Ishikawa (cell line): ENCODE results near the gene ASTN2.
A peak's percentile ranks its signal among the peaks of the same experiment; 100 is the strongest.

Experiments used
- CEBPB ChIP-seq: IDR thresholded peaks from 2 replicates; pipeline ENCODE4 v1.6.1; 2012
- CREB1 ChIP-seq: IDR thresholded peaks from 2 replicates; pipeline ENCODE4 v1.6.1; 2012; ENCODE audit warnings: low read depth
- EGR1 ChIP-seq: IDR thresholded peaks from 2 replicates; pipeline ENCODE4 v1.6.1; 2012
- EP300 ChIP-seq: IDR thresholded peaks from 2 replicates; pipeline ENCODE4 v1.6.1; 2012; ENCODE audit warnings: borderline replicate concordance
- FOXM1 ChIP-seq: IDR thresholded peaks from 2 replicates; pipeline ENCODE4 v1.6.1; 2012; ENCODE audit warnings: low read depth, borderline replicate concordance
- NFIC ChIP-seq: IDR thresholded peaks from 2 replicates; pipeline ENCODE4 v1.6.1; 2012
- RAD21 ChIP-seq: IDR thresholded peaks from 2 replicates; pipeline ENCODE4 v1.6.1; 2012; ENCODE audit warnings: low read depth
- TAF1 ChIP-seq: IDR thresholded peaks from 2 replicates; pipeline ENCODE4 v1.6.1; 2012; ENCODE audit warnings: low read depth, mild to moderate bottlenecking
- TCF12 ChIP-seq: IDR thresholded peaks from 2 replicates; pipeline ENCODE4 v1.6.1; 2012; ENCODE audit warnings: low read depth
- TEAD4 ChIP-seq: IDR thresholded peaks from 2 replicates; pipeline ENCODE4 v1.6.1; 2012
- YY1 ChIP-seq: IDR thresholded peaks from 2 replicates; pipeline ENCODE4 v1.6.1; 2012; ENCODE audit warnings: low read depth
- ZBTB7A ChIP-seq: IDR thresholded peaks from 2 replicates; pipeline ENCODE4 v1.6.1; 2012; ENCODE audit warnings: low read depth
- TF ChIP-seq, protein P1 (sequence below): IDR thresholded peaks from 2 replicates; pipeline ENCODE4 v1.6.1; 2012
- TF ChIP-seq, protein P2 (sequence below): IDR thresholded peaks from 2 replicates; pipeline ENCODE4 v1.6.1; 2012
- TF ChIP-seq, protein P3 (sequence below): IDR thresholded peaks from 2 replicates; pipeline ENCODE4 v1.6.1; 2012; ENCODE audit warnings: low read depth, mild to moderate bottlenecking

The ASTN2 gene

DNA sequence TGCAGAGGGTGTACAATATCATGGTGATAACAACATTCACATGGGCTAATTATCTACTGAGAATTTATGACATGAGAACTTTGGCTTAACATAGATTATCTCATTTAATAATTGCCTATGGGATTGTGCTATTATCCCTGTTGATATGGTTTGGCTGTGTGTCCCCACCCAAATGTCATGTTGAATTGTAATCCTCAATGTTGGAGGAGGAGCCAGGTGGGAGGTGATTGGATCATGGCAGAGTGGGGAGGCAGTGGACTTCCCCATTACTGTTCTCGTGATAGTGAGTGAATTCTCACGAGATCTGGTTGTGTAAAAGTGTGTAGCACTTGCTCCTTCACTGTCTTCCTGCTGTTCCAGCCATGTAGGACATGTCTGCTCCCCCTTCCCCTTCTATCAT lies 541.4 kb downstream of the ASTN2 start:
- TF ChIP-seq CREB1, result no peak
- no peak for TF ChIP-seq TAF1
- TF ChIP-seq, protein P1, sequence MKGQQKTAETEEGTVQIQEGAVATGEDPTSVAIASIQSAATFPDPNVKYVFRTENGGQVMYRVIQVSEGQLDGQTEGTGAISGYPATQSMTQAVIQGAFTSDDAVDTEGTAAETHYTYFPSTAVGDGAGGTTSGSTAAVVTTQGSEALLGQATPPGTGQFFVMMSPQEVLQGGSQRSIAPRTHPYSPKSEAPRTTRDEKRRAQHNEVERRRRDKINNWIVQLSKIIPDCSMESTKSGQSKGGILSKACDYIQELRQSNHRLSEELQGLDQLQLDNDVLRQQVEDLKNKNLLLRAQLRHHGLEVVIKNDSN, result no peak
- no peak for TF ChIP-seq RAD21
- TF ChIP-seq TEAD4, result no peak
- TF ChIP-seq EP300, result no peak

DNA sequence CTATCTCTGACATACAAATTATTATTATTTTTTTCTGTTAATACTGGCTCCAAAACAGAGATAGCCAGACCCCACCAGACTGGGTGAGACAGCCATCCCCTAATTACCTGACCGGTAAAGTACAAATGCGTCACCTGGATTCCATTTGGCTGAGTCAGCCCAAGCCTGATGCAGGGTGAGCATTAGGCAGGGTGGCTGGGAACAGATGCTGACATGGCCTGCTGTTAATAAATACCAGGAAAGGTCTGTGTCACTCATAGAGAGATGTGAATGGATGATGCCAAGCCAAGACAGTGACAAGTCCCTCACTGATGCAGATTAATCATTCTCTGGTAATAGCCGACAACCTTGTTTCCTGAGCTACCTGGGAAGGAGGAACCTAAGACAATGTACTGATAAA lies 544.3 kb downstream of the ASTN2 start:
- TF ChIP-seq, protein P1, result no peak
- TF ChIP-seq, protein P2, sequence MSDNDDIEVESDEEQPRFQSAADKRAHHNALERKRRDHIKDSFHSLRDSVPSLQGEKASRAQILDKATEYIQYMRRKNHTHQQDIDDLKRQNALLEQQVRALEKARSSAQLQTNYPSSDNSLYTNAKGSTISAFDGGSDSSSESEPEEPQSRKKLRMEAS, result no peak
- TF ChIP-seq TEAD4 (peak; percentile 59), EGR1 (no peak)

DNA sequence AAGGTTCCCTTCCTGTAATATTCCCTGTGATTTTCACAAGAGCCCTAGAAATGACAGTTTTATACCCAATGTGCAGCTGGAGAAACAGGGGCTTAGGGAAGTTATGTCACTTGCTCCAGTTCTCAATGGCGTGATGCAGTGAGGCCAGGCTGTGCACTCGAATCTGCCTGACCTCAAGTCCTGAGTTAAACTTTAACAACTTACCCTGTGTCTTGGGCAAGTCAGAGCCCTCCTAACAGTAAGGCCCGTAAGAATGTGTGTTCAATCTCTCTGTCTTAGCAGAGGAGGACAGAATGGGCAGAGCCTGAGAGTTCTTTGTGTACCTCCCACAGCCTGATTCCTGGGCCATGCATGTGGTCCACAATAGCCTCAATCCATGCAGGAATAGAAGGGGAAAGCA lies 546.7 kb downstream of the ASTN2 start:
- TF ChIP-seq, protein P2, result no peak
- no peak for TF ChIP-seq EGR1
- TF ChIP-seq, protein P3, sequence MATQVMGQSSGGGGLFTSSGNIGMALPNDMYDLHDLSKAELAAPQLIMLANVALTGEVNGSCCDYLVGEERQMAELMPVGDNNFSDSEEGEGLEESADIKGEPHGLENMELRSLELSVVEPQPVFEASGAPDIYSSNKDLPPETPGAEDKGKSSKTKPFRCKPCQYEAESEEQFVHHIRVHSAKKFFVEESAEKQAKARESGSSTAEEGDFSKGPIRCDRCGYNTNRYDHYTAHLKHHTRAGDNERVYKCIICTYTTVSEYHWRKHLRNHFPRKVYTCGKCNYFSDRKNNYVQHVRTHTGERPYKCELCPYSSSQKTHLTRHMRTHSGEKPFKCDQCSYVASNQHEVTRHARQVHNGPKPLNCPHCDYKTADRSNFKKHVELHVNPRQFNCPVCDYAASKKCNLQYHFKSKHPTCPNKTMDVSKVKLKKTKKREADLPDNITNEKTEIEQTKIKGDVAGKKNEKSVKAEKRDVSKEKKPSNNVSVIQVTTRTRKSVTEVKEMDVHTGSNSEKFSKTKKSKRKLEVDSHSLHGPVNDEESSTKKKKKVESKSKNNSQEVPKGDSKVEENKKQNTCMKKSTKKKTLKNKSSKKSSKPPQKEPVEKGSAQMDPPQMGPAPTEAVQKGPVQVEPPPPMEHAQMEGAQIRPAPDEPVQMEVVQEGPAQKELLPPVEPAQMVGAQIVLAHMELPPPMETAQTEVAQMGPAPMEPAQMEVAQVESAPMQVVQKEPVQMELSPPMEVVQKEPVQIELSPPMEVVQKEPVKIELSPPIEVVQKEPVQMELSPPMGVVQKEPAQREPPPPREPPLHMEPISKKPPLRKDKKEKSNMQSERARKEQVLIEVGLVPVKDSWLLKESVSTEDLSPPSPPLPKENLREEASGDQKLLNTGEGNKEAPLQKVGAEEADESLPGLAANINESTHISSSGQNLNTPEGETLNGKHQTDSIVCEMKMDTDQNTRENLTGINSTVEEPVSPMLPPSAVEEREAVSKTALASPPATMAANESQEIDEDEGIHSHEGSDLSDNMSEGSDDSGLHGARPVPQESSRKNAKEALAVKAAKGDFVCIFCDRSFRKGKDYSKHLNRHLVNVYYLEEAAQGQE, result no peak
- TF ChIP-seq CEBPB, result no peak
- TF ChIP-seq TCF12, result no peak
- TF ChIP-seq YY1, result no peak
- TF ChIP-seq EP300, result no peak
- no peak for TF ChIP-seq RAD21
- TF ChIP-seq, protein P1, result no peak

DNA sequence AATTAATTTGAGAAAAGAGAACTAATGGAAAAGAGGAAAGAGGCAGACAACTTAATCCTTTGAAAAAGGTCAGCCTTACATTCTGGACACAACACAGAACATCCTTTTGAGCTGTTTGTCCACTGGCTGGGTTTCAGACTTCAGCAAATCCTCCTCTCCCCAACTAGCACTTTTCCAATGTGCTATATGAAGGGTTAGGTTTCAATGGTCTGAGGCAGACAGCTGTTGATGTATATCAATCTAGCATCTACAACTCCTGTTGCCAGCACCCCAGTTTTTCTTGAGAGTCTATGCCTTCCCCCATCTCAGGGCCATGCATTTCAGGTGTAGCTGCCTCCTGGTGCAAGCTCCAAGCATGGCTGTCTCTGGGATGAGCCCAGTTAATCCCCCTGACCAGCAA lies 553.5 kb downstream of the ASTN2 start:
- TF ChIP-seq TEAD4 (no peak), RAD21 (no peak), EGR1 (no peak), NFIC (no peak), EP300 (no peak), YY1 (no peak), FOXM1 (no peak), CEBPB (no peak), CREB1 (no peak), ZBTB7A (no peak), TCF12 (no peak)
- TF ChIP-seq, protein P2, result no peak
- TF ChIP-seq, protein P3, result no peak

DNA sequence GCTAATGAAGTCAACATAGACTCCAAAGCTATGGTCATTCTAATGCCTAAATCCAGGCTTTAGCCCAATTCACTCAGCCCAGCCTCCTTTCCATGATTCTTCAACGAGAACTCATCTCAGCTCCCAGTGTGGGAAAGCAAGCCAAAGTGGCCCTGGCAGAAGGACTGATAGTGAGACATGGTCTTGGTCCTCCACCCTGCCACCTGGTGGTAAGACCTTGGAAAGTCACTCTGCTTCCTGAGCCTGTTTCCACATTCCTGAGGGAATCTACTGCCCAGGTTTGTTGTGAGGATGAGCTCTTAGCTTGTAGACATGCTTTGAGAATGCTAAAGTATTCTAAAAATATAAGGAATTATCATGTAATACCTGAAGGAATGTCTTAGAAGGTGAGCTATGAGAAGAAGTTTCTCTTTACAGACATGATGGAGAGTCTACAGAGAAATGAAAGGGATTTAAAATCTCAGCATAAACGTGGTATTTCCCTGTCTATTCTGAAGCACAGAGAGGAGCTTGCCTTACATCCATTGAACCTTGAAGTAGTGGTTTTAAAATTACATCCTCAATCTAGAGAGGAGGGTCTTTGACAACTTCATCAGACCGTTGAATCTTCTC lies 554.2 kb downstream of the ASTN2 start:
- no peak; the same call in 1 of the 2 replicates for TF ChIP-seq TEAD4
- no peak for TF ChIP-seq CEBPB
- peak; percentile 72 for TF ChIP-seq RAD21
- TF ChIP-seq NFIC, result no peak
- TF ChIP-seq, protein P3, result no peak
- no peak for TF ChIP-seq TAF1
